HG03575 (cell line): ENCODE measurements around the gene KCNG4.

ENCODE experiments used
- ATAC-seq: cut with Tn5 transposase; IDR thresholded peaks from one replicate; pipeline ENCODE4 v1.9.1; 2021; ENCODE audit not compliant: unreplicated experiment, insufficient number of reproducible peaks, low FRiP score; ENCODE audit errors: extremely low read depth

KCNG4 gene

DNA sequence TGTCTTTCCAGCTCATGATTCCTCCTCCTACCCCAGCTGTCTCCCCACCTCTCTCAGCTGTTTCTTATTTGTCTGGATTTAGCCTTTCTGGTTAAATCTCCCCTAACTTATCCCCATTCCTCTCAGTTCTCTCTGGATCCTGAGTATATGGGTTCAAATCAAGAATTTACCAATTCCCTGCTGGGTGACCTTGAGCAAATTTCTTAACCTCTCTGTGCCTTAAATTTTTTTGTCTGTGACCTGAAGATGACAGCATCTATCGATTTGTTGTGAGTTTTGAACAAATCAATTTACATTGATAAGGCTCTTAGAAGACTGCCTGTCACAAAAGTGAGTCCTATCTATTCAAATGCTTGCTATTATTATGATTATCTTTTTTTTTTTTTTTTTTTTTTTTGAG lies 2.0 kb upstream of the KCNG4 start:
- ATAC-seq, result no peak

DNA sequence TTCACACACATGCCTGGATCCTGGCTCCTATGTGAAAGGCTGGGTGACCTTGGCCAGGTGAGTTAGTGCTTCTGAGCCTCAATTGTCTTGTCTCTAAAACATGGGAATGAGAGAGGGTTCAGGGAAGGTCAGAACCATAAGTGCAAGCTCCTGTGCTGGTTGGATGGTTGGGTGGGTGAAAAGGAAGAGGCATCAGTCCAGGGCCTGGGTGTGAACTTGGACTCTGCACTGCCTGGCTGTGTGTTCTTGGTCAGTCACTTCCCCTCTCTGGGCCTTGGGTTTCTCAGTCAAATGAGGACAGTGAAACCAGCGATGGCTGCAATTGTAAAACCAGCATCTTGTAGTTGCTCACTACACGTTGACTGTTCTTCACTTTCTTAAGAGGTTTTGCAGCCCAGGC lies 643 bp upstream of the KCNG4 start:
- ATAC-seq, result no peak

DNA sequence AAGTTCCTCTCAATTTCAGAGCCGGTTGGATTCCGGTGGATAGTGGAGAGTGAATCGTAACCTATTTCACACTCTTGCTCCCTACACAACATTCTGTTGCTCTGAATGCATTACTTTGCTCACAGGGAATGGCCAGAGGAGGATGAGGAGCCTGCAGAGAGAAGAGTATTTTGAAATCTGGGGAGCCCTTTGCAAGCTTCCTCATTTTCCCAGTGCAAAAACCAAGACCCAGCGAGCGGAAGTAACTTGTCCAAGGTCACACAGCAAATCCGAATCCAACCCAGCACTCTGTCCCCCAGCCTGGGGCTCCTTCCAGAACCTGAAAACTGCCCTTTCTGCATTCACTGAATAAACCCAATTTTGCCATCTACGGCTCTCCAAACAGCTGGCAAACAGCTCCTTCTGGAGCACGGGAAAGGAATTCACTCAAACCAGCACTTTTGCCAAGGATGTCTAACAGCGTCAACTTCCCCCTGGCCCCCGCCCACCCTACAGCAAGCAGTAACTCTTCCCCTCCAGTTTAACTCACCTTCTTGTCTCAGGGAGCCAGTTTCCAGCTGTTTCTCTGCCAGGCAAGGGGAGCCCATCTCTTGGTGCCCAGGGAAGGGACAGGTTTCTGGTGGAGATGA lies 557 bp downstream of the KCNG4 start:
- ATAC-seq, result no peak

DNA sequence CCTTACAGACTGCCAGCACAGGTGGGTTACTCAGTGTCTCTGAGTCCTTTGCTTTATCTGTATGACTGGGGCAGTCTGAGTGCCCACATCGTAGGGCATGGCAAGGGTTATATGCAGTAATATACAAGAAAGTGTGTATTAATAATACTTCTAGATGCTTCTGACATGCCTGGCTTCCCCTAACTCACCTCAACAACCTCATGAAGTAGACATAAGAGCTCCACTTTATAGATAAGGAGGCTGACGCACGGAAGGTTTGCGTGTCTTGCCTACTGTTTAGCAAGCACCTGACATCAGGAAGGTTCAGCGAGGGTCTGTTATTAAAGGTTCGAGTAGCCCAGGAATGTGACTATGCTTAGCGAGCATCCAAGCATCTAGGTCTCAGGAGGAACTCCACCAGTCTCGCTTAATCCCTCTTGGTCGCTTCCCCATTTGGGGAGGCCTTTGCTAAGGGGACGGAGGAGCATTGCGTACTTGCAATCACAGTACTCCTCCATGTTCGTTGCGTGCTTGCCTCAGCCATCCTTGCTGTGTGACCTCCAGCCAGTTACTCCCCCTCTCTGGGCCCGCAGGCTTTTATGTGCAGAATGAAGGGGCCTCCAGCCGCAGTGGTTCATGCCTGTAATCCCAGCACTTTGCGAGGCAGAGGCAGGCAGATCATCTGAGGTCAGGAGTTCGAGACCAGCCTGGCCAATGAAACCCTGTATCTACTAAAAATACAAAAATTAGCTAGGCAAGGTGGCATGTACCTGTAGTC lies 1.6 kb downstream of the KCNG4 start:
- no peak for ATAC-seq

DNA sequence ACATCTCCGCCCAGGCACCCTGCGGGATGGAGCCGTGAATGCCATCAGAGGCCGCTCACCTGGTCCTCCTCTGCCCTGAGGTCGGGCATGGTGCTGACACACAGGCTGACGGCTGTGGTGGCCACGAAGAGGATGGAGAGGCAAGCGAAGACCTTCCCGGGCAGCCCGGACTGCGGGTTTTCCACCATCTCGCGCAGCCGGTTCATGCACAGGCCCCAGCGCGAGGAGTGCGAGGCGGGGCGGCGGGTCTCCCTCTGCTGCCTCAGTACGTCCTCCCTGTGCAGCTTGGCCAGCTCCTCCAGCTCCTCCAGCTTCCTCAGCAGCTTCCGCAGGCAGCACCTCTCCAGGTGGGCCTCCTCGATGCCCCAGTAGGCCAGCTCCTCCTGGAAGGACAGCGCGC lies 3.1 kb downstream of the KCNG4 start:
- ATAC-seq, result no peak

DNA sequence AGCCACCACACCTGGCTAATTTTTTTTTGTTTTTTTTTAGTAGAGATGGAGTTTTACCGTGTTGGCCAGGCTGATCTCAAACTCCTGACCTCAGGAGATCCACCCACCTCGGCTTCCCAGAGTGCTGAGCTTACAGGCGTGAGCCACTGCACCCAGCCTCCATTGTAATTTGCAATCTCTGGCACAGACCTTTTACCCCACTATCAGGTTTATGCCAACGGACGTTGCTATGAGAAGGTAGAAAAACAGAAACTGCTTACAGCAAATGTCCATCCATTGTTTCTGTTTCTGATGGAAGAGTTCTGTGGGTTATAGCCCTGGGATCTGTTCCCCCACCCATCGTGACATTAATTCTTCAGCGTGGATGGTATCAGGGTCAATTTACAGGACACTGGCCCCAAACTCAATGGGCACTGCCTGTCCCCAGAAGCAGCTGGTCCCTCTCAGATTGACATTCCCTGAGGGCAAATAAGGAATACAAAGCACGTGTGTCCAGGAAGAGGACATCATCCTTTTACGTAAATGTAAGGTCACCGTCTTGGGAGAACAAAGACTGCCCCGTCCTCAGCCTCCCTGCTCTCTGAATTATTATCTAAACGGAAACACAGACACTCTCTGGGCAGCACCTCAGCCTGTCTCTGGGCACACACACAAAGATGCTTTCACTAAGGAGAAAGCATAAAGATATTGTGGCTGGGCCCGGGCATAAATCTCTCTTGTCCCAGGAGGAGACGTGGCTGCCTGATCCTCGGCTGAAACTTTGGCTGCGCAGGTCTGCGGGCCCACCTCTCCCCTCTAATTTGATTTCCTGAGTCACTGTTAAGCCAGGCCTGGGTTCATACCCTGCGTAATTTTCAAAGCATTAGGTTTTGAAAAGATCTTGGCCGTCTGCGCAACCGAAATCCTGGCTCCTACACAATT lies 5.2 kb downstream of the KCNG4 start:
- no peak for ATAC-seq

DNA sequence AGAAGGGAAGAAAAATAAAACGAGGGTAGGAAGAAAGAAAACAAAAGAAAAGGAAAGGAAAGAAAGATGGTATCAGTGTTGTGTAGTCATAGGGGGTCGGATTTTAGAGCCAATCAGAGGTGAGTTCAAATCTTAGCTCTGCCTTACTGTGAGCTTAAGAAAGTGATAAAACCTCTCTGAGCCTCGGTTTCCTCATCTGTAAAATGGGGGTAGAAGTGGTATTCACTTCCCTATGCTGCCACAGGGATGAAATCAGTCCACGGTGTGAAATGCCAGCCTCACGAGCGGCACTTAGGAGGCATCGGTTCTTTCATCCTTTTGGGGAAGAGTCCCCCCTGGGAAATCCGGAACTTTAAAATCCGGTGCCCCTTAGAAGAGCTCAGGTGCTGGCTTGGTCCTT lies 6.1 kb downstream of the KCNG4 start:
- no peak for ATAC-seq

DNA sequence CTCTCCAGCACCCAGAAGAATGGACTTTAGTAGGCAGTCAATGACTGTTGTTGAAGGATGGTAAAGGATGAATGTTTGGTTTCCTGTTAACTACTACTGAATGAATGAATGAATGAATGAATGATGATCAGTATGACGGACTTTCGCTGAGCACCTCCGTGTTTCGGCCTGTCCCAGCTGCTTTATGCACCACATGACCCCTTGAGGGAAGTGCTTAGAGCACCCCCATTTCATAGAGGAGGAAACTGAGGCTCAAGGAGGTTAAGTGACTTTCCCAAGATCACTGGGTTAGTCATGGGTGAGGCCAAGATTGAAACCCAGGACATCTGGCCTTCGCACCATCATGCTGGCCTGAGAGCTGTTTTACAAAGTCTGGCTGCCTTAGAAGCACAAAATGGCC lies 6.8 kb downstream of the KCNG4 start:
- no peak for ATAC-seq

DNA sequence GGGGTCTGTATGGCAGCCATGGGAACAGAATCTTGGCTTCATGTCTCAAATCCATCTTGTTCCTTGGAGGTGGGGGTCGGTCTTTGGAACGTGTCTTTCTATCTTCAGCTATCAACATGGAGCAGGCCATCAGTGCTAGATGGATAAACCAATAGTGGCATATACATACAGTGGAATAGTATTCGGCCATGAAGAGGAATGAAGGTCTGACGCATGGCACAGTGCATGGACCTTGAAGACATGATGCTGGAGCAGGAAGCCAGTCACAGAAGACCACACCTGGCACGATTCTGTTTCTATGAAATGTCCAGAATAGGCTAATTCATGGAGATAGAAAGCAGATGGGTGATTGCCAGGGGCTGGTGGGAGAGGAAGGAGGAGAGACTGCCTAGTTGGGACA lies 7.8 kb downstream of the KCNG4 start:
- ATAC-seq, result no peak

DNA sequence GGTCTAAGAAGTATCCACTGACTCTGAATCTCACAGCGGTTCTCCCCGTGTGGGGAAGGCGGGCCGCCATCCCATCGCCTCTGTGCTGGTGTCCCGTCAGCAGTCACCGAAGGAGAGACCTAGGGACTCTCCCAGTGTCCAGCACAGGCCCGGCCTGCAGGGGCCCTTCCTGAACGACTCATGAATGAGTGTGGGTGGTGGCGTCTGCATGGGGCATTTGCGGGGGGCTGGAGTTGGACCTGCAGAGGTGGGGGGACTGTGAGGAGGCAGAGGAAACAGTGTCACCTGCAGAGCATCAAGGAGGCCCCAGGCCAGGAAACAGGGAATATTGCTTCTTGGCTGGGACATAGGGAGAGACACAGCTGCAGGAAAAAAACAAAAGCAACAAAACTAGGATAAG lies 10.3 kb downstream of the KCNG4 start:
- no peak for ATAC-seq

DNA sequence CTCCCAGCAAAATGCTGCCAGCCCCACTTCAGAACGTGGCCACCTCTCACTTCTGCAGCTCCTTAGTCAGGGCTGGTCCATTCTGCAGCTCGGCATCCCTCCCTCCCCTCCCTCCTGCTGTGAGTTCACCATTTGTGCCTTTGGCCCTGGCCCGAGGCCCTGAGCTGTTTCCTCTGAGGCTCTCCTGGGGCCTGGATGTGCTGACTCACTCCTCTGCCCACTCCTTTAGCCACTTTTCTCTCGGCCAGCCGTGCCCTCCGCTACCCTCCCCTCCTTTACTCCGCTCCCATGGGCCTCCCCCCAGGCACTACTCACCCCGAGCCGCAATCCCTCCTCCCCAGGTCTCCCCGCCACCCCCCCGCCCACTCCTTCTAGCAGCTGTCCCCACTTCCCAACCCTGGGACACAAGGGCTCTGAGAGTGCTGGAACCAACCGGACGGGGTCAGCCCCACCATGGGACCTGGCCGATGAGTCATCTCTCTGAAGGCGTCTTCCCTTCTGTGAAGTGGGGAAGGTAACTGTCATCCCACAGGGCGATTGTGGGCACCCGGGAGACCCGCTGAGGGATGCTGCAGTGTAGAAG lies 11.5 kb downstream of the KCNG4 start:
- ATAC-seq, result no peak

DNA sequence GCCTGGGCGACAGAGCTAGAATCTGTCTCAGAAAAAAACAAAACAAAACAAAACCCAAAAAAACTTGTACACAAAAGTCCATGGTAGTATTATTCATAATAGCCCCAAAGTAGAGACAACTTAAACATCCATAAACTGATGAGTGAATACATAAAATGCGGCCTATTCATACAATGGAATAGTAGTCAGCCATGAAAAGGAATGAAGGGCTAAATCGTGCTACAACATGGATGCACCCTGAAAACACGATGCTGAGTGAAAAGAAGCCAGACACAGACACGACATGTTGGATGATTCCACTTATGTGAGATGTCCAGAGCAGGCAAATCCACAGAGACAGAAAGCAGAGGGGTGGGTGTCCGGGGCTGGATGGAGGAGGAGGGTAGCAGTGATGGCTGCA lies 12.3 kb downstream of the KCNG4 start:
- no peak for ATAC-seq

DNA sequence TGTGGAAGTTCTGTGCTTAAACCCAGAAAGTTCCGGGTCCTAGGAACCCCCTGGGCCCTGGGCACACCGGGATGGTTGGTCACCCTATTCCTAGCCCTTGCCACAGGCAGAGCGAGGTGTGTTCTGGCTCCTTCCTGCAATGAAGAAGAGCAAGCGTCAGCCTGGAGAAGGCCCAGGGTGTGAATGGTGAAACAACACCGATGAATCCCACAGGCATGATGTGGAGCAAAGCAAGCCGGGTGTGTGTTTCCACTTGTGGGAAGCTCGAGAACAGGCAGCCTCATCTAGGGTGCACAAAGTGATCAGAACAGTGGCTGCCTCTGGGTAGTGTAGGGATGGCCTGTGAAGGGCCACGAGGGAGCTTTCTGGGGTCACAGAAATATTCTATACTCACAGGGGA lies 13.8 kb downstream of the KCNG4 start:
- ATAC-seq, result no peak

DNA sequence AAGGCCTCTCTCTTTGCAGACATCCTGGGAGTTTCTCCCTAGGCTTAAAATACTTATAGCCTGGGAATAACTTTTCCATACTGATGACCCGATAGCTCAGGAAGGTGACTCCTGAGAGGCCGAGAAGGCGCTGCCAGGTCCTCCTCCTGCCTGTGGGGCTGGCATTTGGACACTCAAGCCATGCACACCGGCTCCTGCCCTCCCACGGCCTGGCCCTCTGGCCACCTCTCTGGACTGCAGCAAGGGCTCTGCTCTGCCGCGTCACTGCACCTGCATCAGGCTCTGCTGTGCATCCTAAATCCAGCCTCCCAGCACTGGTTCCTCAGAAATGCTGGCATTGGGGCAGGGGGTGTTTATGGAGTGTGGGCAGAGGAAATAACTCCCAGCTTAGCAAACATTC lies 14.2 kb downstream of the KCNG4 start:
- no peak for ATAC-seq

DNA sequence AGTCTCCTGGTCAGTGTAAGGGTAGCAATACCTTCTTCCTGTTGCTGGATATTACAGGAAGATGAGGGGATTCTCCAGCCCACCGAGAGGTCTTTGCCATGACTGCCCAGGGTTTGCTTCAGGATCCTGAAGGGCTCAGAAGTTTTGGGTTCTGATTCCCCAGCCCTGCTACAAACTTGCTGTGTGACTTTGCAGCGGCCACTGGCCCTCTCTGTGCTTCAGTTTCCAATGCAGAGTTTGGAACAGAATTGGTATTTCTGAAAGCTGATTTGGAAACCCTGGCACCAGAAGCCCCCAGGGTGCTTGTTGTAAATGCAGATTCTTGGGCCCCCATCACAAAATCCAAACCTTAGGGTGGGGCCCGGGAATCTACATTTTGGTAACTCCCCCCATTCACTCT lies 14.7 kb downstream of the KCNG4 start:
- no peak for ATAC-seq

DNA sequence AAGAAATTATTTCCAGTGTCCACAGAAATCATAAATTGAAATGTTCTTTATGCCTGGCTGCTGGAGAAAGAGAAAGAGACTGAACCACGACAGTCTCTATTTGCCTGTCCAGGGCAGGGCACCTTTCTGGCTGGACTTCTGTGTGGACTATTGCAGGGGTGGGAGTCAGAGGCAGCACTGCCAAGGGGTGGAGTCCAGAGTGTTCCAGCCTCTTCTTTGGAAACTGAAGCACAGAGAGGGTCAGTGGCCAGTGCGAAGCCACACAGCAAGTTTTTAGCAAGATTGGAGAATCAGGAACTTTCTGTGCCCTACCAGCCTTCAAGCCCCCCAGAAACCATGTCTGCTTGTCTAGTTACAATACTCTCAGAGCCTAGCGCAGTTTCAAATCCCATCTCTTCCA lies 15.3 kb downstream of the KCNG4 start:
- no peak for ATAC-seq

DNA sequence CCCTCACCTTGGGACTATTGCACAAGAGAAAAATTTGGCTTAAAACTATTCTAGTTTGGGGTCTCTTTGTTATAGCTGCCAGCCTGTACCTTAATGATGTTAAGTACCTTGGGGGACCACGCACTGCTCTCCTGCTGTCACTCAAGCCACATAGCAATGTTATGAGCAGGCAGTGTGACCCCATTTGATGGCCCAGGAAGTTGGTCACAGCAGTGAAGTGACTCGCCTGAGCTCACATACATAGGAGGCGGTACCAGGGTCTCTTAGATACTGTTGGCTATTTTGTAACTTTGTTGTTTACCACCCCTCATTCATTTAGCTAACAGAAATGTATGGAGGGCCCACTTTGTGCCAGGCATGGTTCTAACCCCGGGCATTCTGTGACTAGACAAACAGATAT lies 16.4 kb downstream of the KCNG4 start:
- ATAC-seq, result no peak

DNA sequence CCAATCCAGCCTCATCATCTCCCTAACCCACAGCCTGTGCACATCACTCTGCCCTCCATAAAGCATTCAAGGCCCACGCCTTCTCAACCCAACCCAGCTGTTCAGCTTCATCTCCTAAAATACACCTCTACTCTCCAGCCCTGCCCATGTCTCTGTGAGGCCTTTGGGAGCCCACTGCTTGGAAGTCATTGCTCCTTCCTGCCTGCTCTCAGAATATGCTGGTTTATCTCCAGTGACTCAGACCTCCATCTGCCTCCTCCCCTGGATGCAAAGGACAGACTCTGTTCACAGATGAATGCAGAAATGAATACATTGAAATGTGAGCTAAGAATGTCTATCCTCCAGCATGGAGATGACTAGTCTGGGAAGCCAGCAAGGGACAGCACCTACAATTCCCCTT lies 19.0 kb downstream of the KCNG4 start:
- no peak for ATAC-seq

DNA sequence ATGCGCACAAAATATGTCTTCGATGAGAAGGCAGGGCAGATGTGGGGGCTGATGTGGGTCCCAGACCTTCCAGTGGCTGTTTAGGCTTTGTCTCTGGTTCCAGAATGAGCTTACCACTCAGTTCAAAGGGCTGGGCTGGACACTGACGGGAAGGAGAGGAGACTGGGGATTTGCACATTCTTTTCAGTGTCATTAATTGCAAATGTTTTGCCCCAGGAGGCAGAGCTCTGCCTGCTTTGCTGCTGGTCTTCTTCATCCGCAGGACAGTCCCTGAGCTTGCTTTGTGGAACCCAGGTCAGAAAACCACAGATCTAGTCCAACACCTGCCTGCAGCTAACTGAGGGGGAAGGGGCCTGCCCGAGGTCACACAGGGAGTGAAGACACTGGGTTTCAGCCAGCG lies 20.9 kb downstream of the KCNG4 start:
- ATAC-seq, result no peak
